IMR-90 (cell line): ENCODE results near the gene CD93. TPM values are rescaled to one million over a fixed set of nuclear protein-coding genes. Genes with fewer than 3 reads are reported as not detected.

Source experiments
- ATAC-seq: fragments of 200-7000 bp; cut with Tn5 transposase; 2 replicates; pipeline ENCODE4 v1.9.1; 2020; ENCODE audit warnings: low read depth, mild to moderate bottlenecking, moderate library complexity
- BruUV-seq: library from RNA; stranded (reverse); fragments of 400-500 nt; replicated peaks from 2 replicates; lab custom pipeline; 2021; lab: Mats Ljungman, UMichigan
- CTCF ChIA-PET: fragments of 300-600 bp; formaldehyde crosslinking; extraction: SDS; loops from one replicate; lab custom pipeline; 2021; ENCODE audit warnings: antibody characterized with exemption; lab: Yijun Ruan, JAX
- POLR2A ChIA-PET: fragments of 300-600 bp; sonication (Branson Sonifier 250); formaldehyde crosslinking; loops from one replicate; lab custom pipeline; 2022; ENCODE audit warnings: antibody characterized with exemption; ENCODE audit not compliant: unreplicated experiment; lab: Charles Lee
- DNase-seq: peaks from one replicate; pipeline ENCODE4 v3.0.0; 2013
- H2AFZ ChIP-seq: replicated peaks from 2 replicates; pipeline ENCODE3; 2013; ENCODE audit warnings: low read length, mild to moderate bottlenecking; ENCODE audit not compliant: poor library complexity
- H2AK5ac ChIP-seq: 2 replicates; pipeline ENCODE4 v1.6.1; 2013; ENCODE audit warnings: low read depth, low read length, inconsistent platforms
- H2AK9ac ChIP-seq: replicated peaks from 2 replicates; pipeline ENCODE3; 2013; ENCODE audit warnings: mild to moderate bottlenecking, low read depth, low read length, moderate library complexity; ENCODE audit not compliant: poor library complexity
- H2BK120ac ChIP-seq: 2 replicates; pipeline ENCODE4 v1.6.1; 2013; ENCODE audit warnings: low read depth, low read length, inconsistent platforms
- H2BK15ac ChIP-seq: 3 replicates; pipeline ENCODE4 v1.6.1; 2013; ENCODE audit warnings: low read depth, low read length, inconsistent platforms
- H2BK20ac ChIP-seq: 2 replicates; pipeline ENCODE4 v1.6.1; 2013; ENCODE audit warnings: low read depth, mild to moderate bottlenecking, inconsistent platforms, low read length, moderate library complexity
- H2BK5ac ChIP-seq: 2 replicates; pipeline ENCODE4 v1.6.1; 2013; ENCODE audit warnings: mild to moderate bottlenecking, low read depth, low read length, inconsistent platforms; ENCODE audit not compliant: poor library complexity, severe bottlenecking
- H3K14ac ChIP-seq: replicated peaks from 2 replicates; pipeline ENCODE4 v1.6.1; 2013; ENCODE audit warnings: low read depth, low read length, inconsistent platforms
- H3K18ac ChIP-seq: 2 replicates; pipeline ENCODE4 v1.6.1; 2013; ENCODE audit warnings: low read depth, low read length, control low read depth
- H3K23ac ChIP-seq: 2 replicates; pipeline ENCODE4 v1.6.1; 2013; ENCODE audit warnings: low read depth, low read length, inconsistent platforms
- H3K27ac ChIP-seq: 2 replicates; pipeline ENCODE4 v1.5.1; 2013; ENCODE audit warnings: mild to moderate bottlenecking, control low read depth, low read length; ENCODE audit not compliant: insufficient read depth
- H3K27me3 ChIP-seq: 2 replicates; pipeline ENCODE4 v1.6.1; 2013; ENCODE audit warnings: low read length; ENCODE audit not compliant: control insufficient read depth, insufficient read depth
- H3K36me3 ChIP-seq: 2 replicates; pipeline ENCODE4 v1.6.1; 2013; ENCODE audit warnings: low read length, mixed read lengths; ENCODE audit not compliant: control insufficient read depth, insufficient read depth
- H3K4ac ChIP-seq: 2 replicates; pipeline ENCODE4 v1.6.1; 2013; ENCODE audit warnings: low read depth, low read length, inconsistent platforms
- H3K4me1 ChIP-seq: 2 replicates; pipeline ENCODE4 v1.6.1; 2013; ENCODE audit warnings: low read length, mixed read lengths; ENCODE audit not compliant: control insufficient read depth, insufficient read depth
- H3K4me2 ChIP-seq: 2 replicates; pipeline ENCODE4 v1.6.1; 2013; ENCODE audit warnings: low read depth, mild to moderate bottlenecking, control low read depth, low read length, moderate library complexity
- H3K4me3 ChIP-seq: 2 replicates; pipeline ENCODE4 v1.5.1; 2013; ENCODE audit warnings: low read depth, mild to moderate bottlenecking, control low read depth, low read length, moderate library complexity; ENCODE audit not compliant: insufficient read depth
- H3K56ac ChIP-seq: 2 replicates; pipeline ENCODE4 v1.6.1; 2013; ENCODE audit warnings: low read length, inconsistent platforms; ENCODE audit not compliant: insufficient read depth; ENCODE audit errors: extremely low read depth
- H3K79me1 ChIP-seq, 2 experiments: 2 replicates each; pipeline ENCODE4 v1.6.1; 2013; ENCODE audit warnings: low read length in 2 of 2, inconsistent platforms in 1 of 2, low read depth in 1 of 2
- H3K9ac ChIP-seq: 2 replicates; pipeline ENCODE4 v1.6.1; 2013; ENCODE audit warnings: low read depth, low read length, control low read depth
- H3K9me1 ChIP-seq: 2 replicates; pipeline ENCODE4 v1.6.1; 2013; ENCODE audit warnings: low read length, inconsistent platforms; ENCODE audit not compliant: insufficient read depth
- H3K9me3 ChIP-seq: 2 replicates; pipeline ENCODE4 v1.6.1; 2013; ENCODE audit warnings: low read length; ENCODE audit not compliant: control insufficient read depth, insufficient read depth
- H4K20me1 ChIP-seq: 2 replicates; pipeline ENCODE4 v1.6.1; 2013; ENCODE audit warnings: low read length, inconsistent platforms; ENCODE audit not compliant: insufficient read depth
- H4K5ac ChIP-seq: 2 replicates; pipeline ENCODE4 v1.6.1; 2013; ENCODE audit warnings: mild to moderate bottlenecking, low read depth, low read length, control low read depth
- H4K8ac ChIP-seq, 2 experiments: 2 replicates each; pipeline ENCODE4 v1.6.1; 2013; ENCODE audit warnings: low read depth in 2 of 2, low read length in 2 of 2, control low read depth in 1 of 2, inconsistent platforms in 1 of 2
- H4K91ac ChIP-seq: 2 replicates; pipeline ENCODE4 v1.6.1; 2013; ENCODE audit warnings: low read depth, low read length, inconsistent platforms; ENCODE audit not compliant: insufficient read depth
- BHLHE40 ChIP-seq: fragments of 150-350 bp; IDR thresholded peaks from 2 replicates; pipeline ENCODE4 v1.6.1; 2016; ENCODE audit warnings: mild to moderate bottlenecking, low read depth, low read length
- CEBPB ChIP-seq: IDR thresholded peaks from 2 replicates; pipeline ENCODE4 v1.6.1; 2012; ENCODE audit warnings: low read depth, low read length, improper control_type of control experiment
- CHD1 ChIP-seq: IDR thresholded peaks from 2 replicates; pipeline ENCODE4 v1.6.1; 2012; ENCODE audit warnings: low read depth, low read length, improper control_type of control experiment
- FOS ChIP-seq: fragments of 150-350 bp; IDR thresholded peaks from 2 replicates; pipeline ENCODE4 v1.6.1; 2016; ENCODE audit warnings: low read depth, low read length
- MAFK ChIP-seq: IDR thresholded peaks from 2 replicates; pipeline ENCODE4 v1.6.1; 2012; ENCODE audit warnings: low read depth, low read length, improper control_type of control experiment
- MAZ ChIP-seq: IDR thresholded peaks from 2 replicates; pipeline ENCODE4 v1.6.1; 2012; ENCODE audit warnings: low read depth, mild to moderate bottlenecking, low read length, improper control_type of control experiment, moderate library complexity, borderline replicate concordance
- MXI1 ChIP-seq: IDR thresholded peaks from 2 replicates; pipeline ENCODE4 v1.6.1; 2012; ENCODE audit warnings: low read depth, mild to moderate bottlenecking, low read length, moderate library complexity, borderline replicate concordance
- NFE2L2 ChIP-seq: fragments of 150-350 bp; IDR thresholded peaks from 2 replicates; pipeline ENCODE4 v1.6.1; 2016; ENCODE audit warnings: low read depth, mild to moderate bottlenecking, low read length
- POLR2A ChIP-seq: IDR thresholded peaks from 2 replicates; pipeline ENCODE4 v1.6.1; 2012; ENCODE audit warnings: mild to moderate bottlenecking, low read depth, low read length
- RAD21 ChIP-seq: IDR thresholded peaks from 2 replicates; pipeline ENCODE4 v1.6.1; 2012; ENCODE audit warnings: low read length, improper control_type of control experiment
- RCOR1 ChIP-seq: IDR thresholded peaks from 2 replicates; pipeline ENCODE4 v1.6.1; 2012; ENCODE audit warnings: mild to moderate bottlenecking, low read length, improper control_type of control experiment; ENCODE audit not compliant: insufficient replicate concordance
- RFX5 ChIP-seq: IDR thresholded peaks from 2 replicates; pipeline ENCODE4 v1.8.0; 2012; ENCODE audit warnings: low read depth, mild to moderate bottlenecking, low read length, moderate library complexity
- SMC3 ChIP-seq: fragments of 150-350 bp; IDR thresholded peaks from 2 replicates; pipeline ENCODE4 v1.6.1; 2016; ENCODE audit warnings: low read depth, mild to moderate bottlenecking, antibody characterized with exemption, low read length, moderate library complexity
- WGBS, 2 experiments: methylation state at CpG; one replicate each; pipeline versions ENCODE4 v1.1.5 to v1.1.7; 2013; ENCODE audit warnings: missing lambda C conversion rate in 2 of 2; ENCODE audit not compliant: insufficient read length in 1 of 2; ENCODE audit errors: extremely low coverage in 2 of 2; 5-methylcytosine and 5-hydroxymethylcytosine counted together
- dilution Hi-C: fragments of 300-500 bp; cut with HindIII; formaldehyde crosslinking; loops from one replicate; pipeline ENCODE4 v1.14.3; 2018; ENCODE audit warnings: low sequenced_read_pairs; ENCODE audit not compliant: unreplicated experiment
- in situ Hi-C: fragments of 300-500 bp; cut with MboI; formaldehyde crosslinking; loops from 3 replicates; pipeline ENCODE4 v1.14.3; 2019; ENCODE audit warnings: low sequenced_read_pairs, inconsistent platforms, mixed read lengths
- intact Hi-C: fragments of 100-400 bp; cut with micrococcal nuclease; formaldehyde crosslinking; loops from 2 replicates; pipeline ENCODE4 v1.10.0; 2022
- polyA plus RNA-seq, 3 experiments: library from polyadenylated mRNA; depleted of rRNA; stranded (reverse); fragments of >200 nt; gene quantifications; 2 replicates each; pipeline ENCODE4 v1.2.3, GENCODE V29; 2012; ENCODE audit warnings: low replicate concordance in 1 of 3
- total RNA-seq: library from RNA; depleted of rRNA; stranded (reverse); fragments of >200 nt; gene quantifications from 2 replicates; pipeline ENCODE4 v1.2.3, GENCODE V29; 2012
- TF ChIP-seq, protein P1 (sequence below): fragments of 150-350 bp; IDR thresholded peaks from 2 replicates; pipeline ENCODE4 v1.6.1; 2017; ENCODE audit warnings: mild to moderate bottlenecking, antibody characterized with exemption, low read length, low read depth
- TF ChIP-seq, protein P2 (sequence below): fragments of 150-350 bp; IDR thresholded peaks from 2 replicates; pipeline ENCODE4 v1.6.1; 2016; ENCODE audit warnings: low read depth, mild to moderate bottlenecking, low read length, moderate library complexity, borderline replicate concordance
- TF ChIP-seq, protein P3 (sequence below): conservative IDR thresholded peaks from 2 replicates; pipeline ENCODE4 v1.5.1; 2012; ENCODE audit warnings: mild to moderate bottlenecking, low read depth, low read length, improper control_type of control experiment

CD93 gene
- total and polyA plus RNA-seq, 2 of the 4 experiments (the other 2 are of a cell fraction) = under 0.01 to 0.02 TPM

DNA sequence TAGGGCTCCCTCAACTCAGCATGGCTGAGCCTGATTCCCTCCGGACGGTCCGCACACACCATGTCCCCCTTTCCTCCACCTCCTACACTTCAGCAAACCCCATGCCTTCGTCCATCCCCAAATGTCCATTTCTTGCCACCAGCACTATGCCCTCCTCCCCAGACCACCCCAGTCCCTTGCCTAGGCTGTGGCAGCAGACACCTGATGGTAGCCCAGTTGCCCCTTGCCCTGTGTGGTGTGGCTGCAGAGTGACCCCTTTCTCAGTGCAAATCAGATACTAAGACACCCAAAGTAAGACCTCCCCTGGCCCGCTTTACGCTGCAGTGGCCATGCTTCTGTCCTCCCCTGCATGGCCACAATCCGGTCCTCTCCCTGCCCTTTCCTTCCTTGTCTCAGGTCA, 34.1 kb upstream of the CD93 start:
- H3K79me1 ChIP-seq = no peaks in the 10 kb centered on the region
- H4K91ac ChIP-seq = no peak overlapping the region
- H2BK120ac ChIP-seq = no peak overlapping the region
- no peak overlapping the region for H3K56ac ChIP-seq
- CTCF ChIA-PET = interaction anchor here (1.3 kb wide), 1 partner anchor 14 kb away, joined by 4 read pairs; no protein-coding TSS in a partner anchor
- H3K18ac ChIP-seq = no peak overlapping the region
- no peak overlapping the region for H2AK9ac ChIP-seq
- POLR2A ChIA-PET = no interaction called here
- no peak overlapping the region for H2BK15ac ChIP-seq
- H3K9me3 ChIP-seq = no peaks in the 10 kb centered on the region
- H3K4me2 ChIP-seq = no peak overlapping the region
- H2BK5ac ChIP-seq = no peak overlapping the region
- peaks cover 6% of the 10 kb centered on the region; the same call in 1 of the 2 replicates for H3K27me3 ChIP-seq
- no peak overlapping the region for H4K8ac ChIP-seq
- no peak overlapping the region for H2AFZ ChIP-seq
- WGBS, 2 experiments = 100% methylated on average over 2 of the region's 7 CpGs; no CpG with 5 or more reads in 1 of the 2 experiments
- H2BK20ac ChIP-seq = no peak overlapping the region
- TF ChIP-seq MAZ (no peak), RFX5 (no peak), FOS (no peak), BHLHE40 (no peak), RCOR1 (no peak), RAD21 (no peak), CEBPB (no peak), MXI1 (no peak), CHD1 (no peak), SMC3 (no peak), POLR2A (no peak), NFE2L2 (no peak), MAFK (no peak)
- TF ChIP-seq, protein P1, sequence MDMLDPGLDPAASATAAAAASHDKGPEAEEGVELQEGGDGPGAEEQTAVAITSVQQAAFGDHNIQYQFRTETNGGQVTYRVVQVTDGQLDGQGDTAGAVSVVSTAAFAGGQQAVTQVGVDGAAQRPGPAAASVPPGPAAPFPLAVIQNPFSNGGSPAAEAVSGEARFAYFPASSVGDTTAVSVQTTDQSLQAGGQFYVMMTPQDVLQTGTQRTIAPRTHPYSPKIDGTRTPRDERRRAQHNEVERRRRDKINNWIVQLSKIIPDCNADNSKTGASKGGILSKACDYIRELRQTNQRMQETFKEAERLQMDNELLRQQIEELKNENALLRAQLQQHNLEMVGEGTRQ = no peak
- TF ChIP-seq, protein P2, sequence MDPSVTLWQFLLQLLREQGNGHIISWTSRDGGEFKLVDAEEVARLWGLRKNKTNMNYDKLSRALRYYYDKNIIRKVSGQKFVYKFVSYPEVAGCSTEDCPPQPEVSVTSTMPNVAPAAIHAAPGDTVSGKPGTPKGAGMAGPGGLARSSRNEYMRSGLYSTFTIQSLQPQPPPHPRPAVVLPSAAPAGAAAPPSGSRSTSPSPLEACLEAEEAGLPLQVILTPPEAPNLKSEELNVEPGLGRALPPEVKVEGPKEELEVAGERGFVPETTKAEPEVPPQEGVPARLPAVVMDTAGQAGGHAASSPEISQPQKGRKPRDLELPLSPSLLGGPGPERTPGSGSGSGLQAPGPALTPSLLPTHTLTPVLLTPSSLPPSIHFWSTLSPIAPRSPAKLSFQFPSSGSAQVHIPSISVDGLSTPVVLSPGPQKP = no peak
- TF ChIP-seq, protein P3, sequence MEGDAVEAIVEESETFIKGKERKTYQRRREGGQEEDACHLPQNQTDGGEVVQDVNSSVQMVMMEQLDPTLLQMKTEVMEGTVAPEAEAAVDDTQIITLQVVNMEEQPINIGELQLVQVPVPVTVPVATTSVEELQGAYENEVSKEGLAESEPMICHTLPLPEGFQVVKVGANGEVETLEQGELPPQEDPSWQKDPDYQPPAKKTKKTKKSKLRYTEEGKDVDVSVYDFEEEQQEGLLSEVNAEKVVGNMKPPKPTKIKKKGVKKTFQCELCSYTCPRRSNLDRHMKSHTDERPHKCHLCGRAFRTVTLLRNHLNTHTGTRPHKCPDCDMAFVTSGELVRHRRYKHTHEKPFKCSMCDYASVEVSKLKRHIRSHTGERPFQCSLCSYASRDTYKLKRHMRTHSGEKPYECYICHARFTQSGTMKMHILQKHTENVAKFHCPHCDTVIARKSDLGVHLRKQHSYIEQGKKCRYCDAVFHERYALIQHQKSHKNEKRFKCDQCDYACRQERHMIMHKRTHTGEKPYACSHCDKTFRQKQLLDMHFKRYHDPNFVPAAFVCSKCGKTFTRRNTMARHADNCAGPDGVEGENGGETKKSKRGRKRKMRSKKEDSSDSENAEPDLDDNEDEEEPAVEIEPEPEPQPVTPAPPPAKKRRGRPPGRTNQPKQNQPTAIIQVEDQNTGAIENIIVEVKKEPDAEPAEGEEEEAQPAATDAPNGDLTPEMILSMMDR = no peak
- H3K14ac ChIP-seq = no peak overlapping the region
- H3K36me3 ChIP-seq = no peaks in the 10 kb centered on the region
- ATAC-seq (no peak), DNase-seq (no peak)
- intact Hi-C loops (no loop called here), in situ Hi-C loops (no loop called here), dilution Hi-C loops (no loop called here)
- no peak overlapping the region for H3K23ac ChIP-seq
- no peaks in the 10 kb centered on the region for H3K9me1 ChIP-seq
- H3K27ac ChIP-seq = no peak overlapping the region
- peaks cover 4% of the 10 kb centered on the region; the same call in 1 of the 2 replicates for H3K4me1 ChIP-seq
- no peaks in the 10 kb centered on the region for H4K20me1 ChIP-seq
- no peak overlapping the region for H4K5ac ChIP-seq
- H3K4me3 ChIP-seq = no peak overlapping the region
- H3K4ac ChIP-seq = no peak overlapping the region
- no peak overlapping the region for H2AK5ac ChIP-seq
- no TSS peak for BruUV-seq
- H3K9ac ChIP-seq = no peak overlapping the region
